HEK293 (cell line): ENCODE results near the gene ZCCHC14.

Source experiments
- BCL11A ChIP-seq: fragments of 450-650 bp; formaldehyde crosslinking; IDR thresholded peaks from 2 replicates; pipeline ENCODE4 v1.5.1; 2016; ENCODE audit warnings: low read depth, missing biosample characterization, missing genetic modification characterization
- CTCF ChIP-seq: fragments of 450-650 bp; formaldehyde crosslinking; IDR thresholded peaks from 2 replicates; pipeline ENCODE4 v1.5.1; 2016; ENCODE audit warnings: missing biosample characterization, missing genetic modification characterization
- KLF10 ChIP-seq: fragments of 450-650 bp; IDR thresholded peaks from 2 replicates; pipeline ENCODE4 v1.5.1; 2018; ENCODE audit warnings: missing biosample characterization, mild to moderate bottlenecking, missing genetic modification characterization
- REST ChIP-seq: fragments of 450-650 bp; formaldehyde crosslinking; IDR thresholded peaks from 2 replicates; pipeline ENCODE4 v1.5.1; 2016; ENCODE audit warnings: missing biosample characterization, missing genetic modification characterization
- TCF7L2 ChIP-seq: IDR thresholded peaks from 2 replicates; pipeline ENCODE4 v1.6.1; 2011; ENCODE audit warnings: low read depth, mild to moderate bottlenecking, inconsistent platforms, low read length, moderate library complexity, borderline replicate concordance
- ZNF121 ChIP-seq: fragments of 450-650 bp; formaldehyde crosslinking; IDR thresholded peaks from 2 replicates; pipeline ENCODE4 v1.5.1; 2016; ENCODE audit warnings: missing biosample characterization, missing genetic modification characterization

GRCh38 chr16:87412371-87412995 lies 80.3 kb downstream of the ZCCHC14 start:
- TF ChIP-seq CTCF (no peak), REST (no peak), BCL11A (tag by site-specific recombination) (no peak), ZNF121 (tag by site-specific recombination) (no peak), KLF10 (no peak), TCF7L2 (no peak)
